ENCODE data around the gene TNS1.

Gene TNS1

DNA sequence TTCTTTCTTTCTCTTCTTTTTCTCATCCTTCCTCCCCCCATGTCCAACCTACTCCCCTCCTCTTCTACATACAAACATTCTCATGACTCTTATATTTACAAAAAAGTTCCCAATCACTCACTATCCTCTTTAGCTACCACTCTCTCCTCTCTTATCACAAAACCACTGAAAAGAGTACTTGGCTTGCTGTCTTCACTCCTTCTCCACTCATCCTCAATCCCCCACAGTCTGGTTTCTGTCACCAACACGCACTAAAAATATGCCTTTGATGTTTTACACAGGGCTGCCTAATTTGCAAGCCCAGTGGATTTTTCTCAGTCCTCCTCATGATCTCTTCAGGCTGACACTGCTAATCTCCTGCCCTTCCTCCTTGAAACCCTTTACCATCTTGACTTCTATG, 159.5 kb downstream of the TNS1 start:
- H3K36me3 Mint-ChIP-seq (ENCODE audit: low read depth): peaks cover 12% of the 10 kb centered on the region
- no peak overlapping the region for H3K4me3 Mint-ChIP-seq
- H3K27ac Mint-ChIP-seq: no peak overlapping the region
- peaks cover 18% of the 10 kb centered on the region for H3K4me1 Mint-ChIP-seq (ENCODE audit: low read depth)
- no peaks in the 10 kb centered on the region for H3K9me3 Mint-ChIP-seq
- peaks cover 6% of the 10 kb centered on the region for H3K27me3 Mint-ChIP-seq
- intact Hi-C loops (cut with micrococcal nuclease): loop anchor here (10.0 kb wide), 1 partner anchor 49 kb away; no protein-coding TSS in a partner anchor

DNA sequence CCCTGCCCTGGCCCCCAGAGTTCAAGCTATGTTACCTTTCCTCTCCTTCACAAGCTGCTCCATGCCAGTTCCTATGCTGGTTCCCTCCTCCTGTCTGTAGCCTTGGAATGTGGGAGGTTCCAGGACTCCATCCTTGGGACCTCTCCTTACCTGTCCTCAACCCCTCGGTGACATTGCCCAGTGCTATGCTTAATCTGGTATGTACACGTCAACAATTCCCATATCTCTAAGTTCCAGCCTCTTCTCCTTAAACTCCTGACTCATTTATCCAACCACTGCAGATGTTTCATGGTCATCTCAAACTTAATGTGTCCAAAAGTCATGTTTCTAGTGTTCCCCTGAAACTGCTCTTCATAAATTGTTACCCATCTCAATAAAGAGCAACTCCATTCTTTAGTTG, 160.8 kb downstream of the TNS1 start:
- no peak overlapping the region for H3K4me3 Mint-ChIP-seq
- H3K27ac Mint-ChIP-seq: no peak overlapping the region
- no peaks in the 10 kb centered on the region for H3K9me3 Mint-ChIP-seq
- peaks cover 12% of the 10 kb centered on the region for H3K4me1 Mint-ChIP-seq (ENCODE audit: low read depth)
- peaks cover 5% of the 10 kb centered on the region for H3K27me3 Mint-ChIP-seq
- H3K36me3 Mint-ChIP-seq (ENCODE audit: low read depth): no peaks in the 10 kb centered on the region
- intact Hi-C loops (cut with micrococcal nuclease): loop anchor here (10.0 kb wide), 1 partner anchor 47 kb away; no protein-coding TSS in a partner anchor

DNA sequence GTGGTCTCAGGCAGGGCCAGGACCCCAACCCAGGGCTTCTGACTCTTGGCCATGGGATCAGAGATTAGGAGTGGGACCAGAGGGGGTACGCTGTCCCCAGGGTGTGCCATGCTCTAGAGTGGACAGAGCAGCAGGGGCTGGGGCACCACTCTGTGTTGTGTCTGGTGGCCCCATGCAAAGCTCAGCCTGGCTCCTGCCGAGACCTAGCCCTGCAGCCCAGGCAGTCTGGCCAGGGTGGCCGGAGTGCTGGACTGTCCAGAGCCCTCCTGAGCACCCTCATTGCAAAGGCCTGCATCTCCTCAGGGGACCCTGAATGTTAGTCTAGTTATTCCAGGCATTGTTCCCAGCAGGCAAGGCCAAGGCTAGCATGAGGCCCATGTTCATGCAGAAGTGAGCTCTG, 162.3 kb downstream of the TNS1 start:
- Mint-ChIP-seq H3K4me3 (no peak overlapping the region), H3K9me3 (no peaks in the 10 kb centered on the region), H3K27me3 (peaks cover 5% of the 10 kb centered on the region), H3K4me1 (ENCODE audit: low read depth) (peaks cover 12% of the 10 kb centered on the region), H3K27ac (no peak overlapping the region), H3K36me3 (ENCODE audit: low read depth) (peaks cover 11% of the 10 kb centered on the region)
- intact Hi-C loops (cut with micrococcal nuclease): loop anchor here (10.0 kb wide), 1 partner anchor 46 kb away; no protein-coding TSS in a partner anchor

DNA sequence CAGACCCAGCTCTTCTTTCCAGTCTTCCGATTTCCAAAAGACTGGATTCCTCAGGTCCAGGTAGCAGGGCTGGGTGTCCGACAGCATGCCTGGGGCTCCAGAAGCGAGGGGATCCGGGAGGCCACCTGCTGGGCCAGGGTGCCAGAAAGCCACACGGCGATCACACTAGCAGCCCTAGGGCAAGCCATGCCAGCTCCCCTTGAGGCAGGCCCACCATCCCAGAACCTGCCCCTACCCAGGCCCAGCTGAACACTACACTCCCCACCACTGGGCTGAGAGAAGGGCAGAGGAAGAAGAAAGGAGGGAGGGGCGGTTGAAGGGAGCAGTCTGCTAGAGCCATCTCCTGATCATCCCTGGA, 163.1 kb downstream of the TNS1 start:
- Mint-ChIP-seq H3K4me1 (ENCODE audit: low read depth) (peaks cover 19% of the 10 kb centered on the region), H3K9me3 (no peaks in the 10 kb centered on the region), H3K27me3 (peaks cover 5% of the 10 kb centered on the region), H3K4me3 (no peak overlapping the region), H3K36me3 (ENCODE audit: low read depth) (peaks cover 17% of the 10 kb centered on the region), H3K27ac (no peak overlapping the region)
- intact Hi-C loops (cut with micrococcal nuclease): loop anchor here (10.0 kb wide), 1 partner anchor 45 kb away; no protein-coding TSS in a partner anchor

DNA sequence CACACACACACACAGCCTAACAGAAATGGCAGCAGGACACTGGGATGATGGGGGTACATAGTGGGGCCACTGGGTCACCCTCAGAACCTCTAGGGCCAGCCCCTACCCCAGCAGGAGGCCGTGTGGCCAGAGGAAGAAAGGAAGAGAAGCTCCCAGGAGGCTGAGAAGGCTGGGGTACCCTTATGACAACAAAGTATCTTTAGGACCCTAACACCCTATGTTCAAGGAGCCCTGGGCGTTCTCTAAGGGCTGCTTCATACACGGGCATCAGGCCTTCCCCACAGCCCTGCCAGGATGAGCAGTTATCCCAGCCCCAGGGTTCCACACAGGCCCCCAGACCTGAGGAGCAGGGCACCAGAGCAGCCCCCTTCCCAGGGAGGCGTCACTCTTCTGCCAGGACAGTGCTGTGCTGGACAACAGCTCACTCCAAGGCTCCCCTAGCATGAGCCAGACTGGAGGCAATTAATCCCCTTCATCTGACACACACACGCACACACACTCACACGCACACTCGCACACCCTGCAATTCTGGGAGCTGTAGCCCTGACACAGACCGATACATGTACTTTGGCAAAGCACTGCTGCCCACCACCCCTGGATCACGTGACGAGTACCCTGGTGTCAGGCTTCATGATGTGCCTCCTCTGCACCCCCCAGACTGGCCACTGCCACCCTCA, 163.6 kb downstream of the TNS1 start:
- Mint-ChIP-seq H3K9me3 (no peaks in the 10 kb centered on the region), H3K27ac (no peak overlapping the region), H3K4me1 (ENCODE audit: low read depth) (peaks cover 24% of the 10 kb centered on the region), H3K36me3 (ENCODE audit: low read depth) (peaks cover 22% of the 10 kb centered on the region), H3K27me3 (peaks cover 5% of the 10 kb centered on the region), H3K4me3 (no peak overlapping the region)
- intact Hi-C loops (cut with micrococcal nuclease): no loop called here

DNA sequence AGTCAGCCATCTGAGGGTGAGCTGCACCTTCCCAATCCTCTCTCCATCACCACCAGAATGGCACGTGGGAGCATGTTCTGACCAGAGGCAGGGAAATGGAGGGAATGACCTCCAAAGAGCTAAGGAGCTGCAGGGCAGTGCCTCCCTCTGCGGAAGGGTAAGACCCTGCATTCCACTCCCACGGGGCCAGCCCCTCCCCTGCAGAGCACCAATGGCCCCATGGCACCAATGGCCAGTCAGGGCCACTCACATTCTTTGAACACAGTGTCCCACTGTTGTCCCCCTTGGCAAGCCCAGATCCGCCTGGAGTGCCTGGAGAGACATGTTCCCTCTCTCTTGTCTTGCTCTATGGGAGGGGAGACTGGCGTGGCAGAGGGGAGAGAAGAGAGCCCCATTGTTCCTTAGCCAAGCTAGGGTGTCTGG, 164.4 kb downstream of the TNS1 start:
- H3K4me1 Mint-ChIP-seq (ENCODE audit: low read depth): peaks cover 28% of the 10 kb centered on the region
- no peak overlapping the region for H3K27ac Mint-ChIP-seq
- H3K27me3 Mint-ChIP-seq: peaks cover 5% of the 10 kb centered on the region
- intact Hi-C loops (cut with micrococcal nuclease): no loop called here
- peaks cover 25% of the 10 kb centered on the region for H3K36me3 Mint-ChIP-seq (ENCODE audit: low read depth)
- H3K4me3 Mint-ChIP-seq: no peak overlapping the region
- H3K9me3 Mint-ChIP-seq: no peaks in the 10 kb centered on the region

DNA sequence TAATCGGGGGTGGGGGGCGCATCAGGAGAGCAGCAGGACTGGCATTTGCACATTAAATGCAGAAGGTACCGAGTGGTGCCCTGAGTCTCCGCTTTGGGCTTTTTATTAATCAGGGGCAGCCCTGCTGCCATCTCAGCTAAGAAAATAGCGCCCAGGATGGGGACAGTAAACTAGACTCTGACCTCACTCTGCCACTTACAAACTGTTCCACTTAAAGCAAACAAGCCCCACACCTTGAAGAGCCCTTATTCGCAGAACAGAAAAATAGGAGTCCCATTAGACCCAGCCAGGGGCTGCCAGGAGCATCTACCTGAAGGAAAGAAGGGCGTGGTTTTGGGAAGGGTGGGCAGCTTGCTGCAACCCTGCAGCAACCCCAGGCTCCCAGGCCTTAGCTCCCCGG, 165.3 kb downstream of the TNS1 start:
- Mint-ChIP-seq H3K27me3 (peaks cover 5% of the 10 kb centered on the region), H3K4me3 (no peak overlapping the region), H3K9me3 (no peaks in the 10 kb centered on the region), H3K27ac (no peak overlapping the region), H3K36me3 (ENCODE audit: low read depth) (peaks cover 34% of the 10 kb centered on the region), H3K4me1 (ENCODE audit: low read depth) (peaks cover 28% of the 10 kb centered on the region)
- intact Hi-C loops (cut with micrococcal nuclease): no loop called here

DNA sequence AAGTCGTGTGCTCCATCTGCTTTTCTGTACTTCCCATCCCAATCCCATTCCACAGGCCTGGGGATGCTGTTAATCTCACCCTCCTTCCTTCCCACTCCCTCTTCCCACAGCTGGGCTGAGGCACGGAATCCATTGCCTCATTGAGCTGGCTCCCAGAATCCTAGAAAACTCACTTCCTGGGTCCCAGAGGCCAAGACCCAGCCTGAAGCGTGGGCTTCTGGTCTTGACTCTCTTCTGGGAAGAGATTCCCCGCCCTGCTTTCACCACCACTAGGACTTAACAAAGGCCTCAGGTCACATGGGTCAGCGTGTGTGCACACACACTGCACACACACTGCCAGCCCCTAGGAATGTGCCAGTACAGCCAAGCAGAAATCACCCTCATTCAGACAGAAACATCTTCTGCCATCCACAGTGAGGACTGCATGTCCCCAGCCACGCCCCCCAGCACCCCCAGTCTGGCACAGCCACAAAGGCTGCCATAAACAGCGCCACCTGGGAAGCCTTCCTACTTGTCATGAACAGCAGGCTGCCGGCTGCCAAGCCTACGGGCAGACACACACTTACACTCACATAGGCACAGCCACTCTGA, 165.8 kb downstream of the TNS1 start:
- Mint-ChIP-seq H3K27me3 (peaks cover 5% of the 10 kb centered on the region), H3K9me3 (no peaks in the 10 kb centered on the region), H3K4me3 (no peak overlapping the region), H3K36me3 (ENCODE audit: low read depth) (peaks cover 37% of the 10 kb centered on the region), H3K4me1 (ENCODE audit: low read depth) (peaks cover 28% of the 10 kb centered on the region), H3K27ac (peak overlapping the region; percentile 65)
- intact Hi-C loops (cut with micrococcal nuclease): no loop called here

DNA sequence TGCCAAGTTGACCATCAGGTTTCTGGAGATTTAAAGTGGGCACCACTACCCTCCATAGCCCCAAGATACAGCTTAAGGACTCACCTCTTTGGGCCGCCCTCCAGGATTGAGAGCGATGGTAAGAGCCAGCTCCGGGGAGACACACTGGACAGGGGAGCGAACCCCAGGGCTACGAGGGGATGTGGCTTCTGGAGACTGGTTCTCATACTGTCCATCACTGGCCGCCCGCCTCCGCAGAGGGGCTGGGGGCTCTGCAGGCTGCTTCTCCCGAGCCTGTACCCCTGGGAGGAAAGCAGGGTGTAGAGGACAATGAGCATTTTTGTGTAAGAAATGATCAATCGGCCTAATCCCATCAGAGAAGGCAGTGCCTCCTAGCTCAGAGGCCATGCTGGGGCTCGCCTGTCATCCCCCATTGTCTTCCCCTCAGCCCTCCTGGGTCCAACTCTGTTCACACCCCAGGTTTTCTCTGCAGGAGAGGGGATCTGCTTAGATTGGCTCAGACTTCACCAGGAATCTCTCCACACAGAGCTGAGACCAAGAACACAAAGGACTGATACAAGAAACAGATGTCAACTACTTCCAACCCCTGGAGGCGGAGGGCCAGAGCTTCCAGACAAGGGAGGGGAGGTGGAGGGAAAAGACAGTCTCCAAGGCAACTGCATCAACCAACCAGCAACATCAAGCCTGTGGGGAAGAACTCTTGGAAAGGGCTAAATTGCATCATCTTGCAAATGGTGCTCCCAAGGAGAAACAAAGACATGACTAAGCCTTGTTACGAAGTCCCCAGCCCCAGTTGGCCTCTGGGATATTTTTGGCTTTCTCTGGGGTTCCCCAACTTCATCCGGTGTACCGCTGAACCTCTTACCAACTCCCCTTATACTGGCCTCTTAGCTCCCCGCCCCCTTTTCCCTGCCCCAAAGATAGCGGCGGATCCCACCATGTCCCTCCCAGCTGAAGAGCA, 166.6 kb downstream of the TNS1 start:
- H3K27me3 Mint-ChIP-seq: peaks cover 6% of the 10 kb centered on the region
- no peaks in the 10 kb centered on the region for H3K9me3 Mint-ChIP-seq
- H3K27ac Mint-ChIP-seq: peak overlapping the region; percentile 65
- no peak overlapping the region for H3K4me3 Mint-ChIP-seq
- H3K4me1 Mint-ChIP-seq (ENCODE audit: low read depth): peaks cover 36% of the 10 kb centered on the region
- intact Hi-C loops (cut with micrococcal nuclease): no loop called here
- H3K36me3 Mint-ChIP-seq (ENCODE audit: low read depth): peaks cover 45% of the 10 kb centered on the region

DNA sequence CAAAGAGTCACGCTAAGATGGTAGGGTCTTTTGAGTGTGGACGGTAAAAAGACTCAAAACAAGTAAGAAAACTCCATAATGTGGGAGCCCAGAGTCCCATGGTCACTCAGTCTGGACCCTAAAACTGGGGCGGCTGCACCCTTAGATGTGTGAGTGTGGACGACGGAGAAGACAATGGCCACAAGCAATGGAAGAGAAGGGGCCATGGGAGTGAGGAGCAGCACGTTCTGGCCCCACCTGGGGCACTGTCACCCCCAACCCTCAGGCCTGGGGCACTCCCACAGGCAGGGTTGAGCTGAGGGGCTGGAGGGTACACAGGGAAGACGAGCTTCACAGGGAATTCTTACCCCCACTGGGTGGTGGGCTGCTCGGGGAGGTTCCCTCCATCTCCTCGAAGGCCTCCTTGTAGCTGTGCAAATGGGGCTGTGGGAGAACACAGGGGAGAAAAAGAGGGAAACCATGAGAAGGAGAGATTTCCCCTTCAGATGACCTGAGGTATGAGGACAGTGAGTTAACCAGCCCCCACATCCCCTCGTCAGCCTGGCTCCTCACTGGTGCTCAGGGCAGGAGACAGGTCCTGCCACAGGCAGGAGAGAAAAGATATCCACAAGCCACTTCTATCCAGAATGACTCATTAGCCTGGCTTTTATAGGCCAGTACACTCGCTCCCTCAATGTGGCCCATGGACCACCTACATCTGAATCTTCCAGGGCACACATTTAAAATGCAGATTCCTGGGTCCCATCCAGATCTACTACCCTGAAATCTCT, 167.9 kb downstream of the TNS1 start:
- intact Hi-C loops (cut with micrococcal nuclease): no loop called here
- Mint-ChIP-seq H3K36me3 (ENCODE audit: low read depth) (peaks cover 57% of the 10 kb centered on the region), H3K27me3 (peaks cover 6% of the 10 kb centered on the region)

DNA sequence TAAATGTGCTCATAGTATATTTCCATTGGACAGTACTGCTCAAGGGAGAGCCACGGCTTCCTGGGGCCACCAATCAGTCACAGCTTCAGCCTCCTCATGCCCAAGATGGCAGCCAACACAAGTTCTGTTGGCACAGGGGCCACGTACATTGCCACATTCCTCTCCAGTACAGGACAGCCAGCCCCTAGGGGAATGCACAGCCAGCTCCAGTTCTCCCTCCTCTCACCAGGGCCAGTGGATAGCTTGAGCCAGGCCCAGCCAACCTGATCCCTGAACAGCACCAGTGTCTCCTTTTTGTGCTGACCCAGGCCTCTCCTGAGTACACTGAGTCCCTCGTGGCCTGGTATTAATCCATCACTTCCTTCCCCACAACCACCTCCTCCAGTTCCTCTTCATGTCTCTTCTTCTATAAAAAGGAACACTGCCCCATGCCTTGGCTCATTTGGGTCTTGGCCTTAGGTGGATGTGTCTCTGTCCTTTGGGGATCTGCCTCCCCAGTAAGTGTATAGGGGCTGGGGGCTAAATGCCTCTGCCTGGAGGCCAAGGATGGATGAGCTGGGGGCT, 168.7 kb downstream of the TNS1 start:
- Mint-ChIP-seq H3K36me3 (ENCODE audit: low read depth) (peaks cover 65% of the 10 kb centered on the region), H3K27me3 (peaks cover 3% of the 10 kb centered on the region), H3K9me3 (no peaks in the 10 kb centered on the region), H3K4me1 (ENCODE audit: low read depth) (peaks cover 41% of the 10 kb centered on the region), H3K4me3 (no peak overlapping the region), H3K27ac (peak overlapping the region; percentile 29)
- intact Hi-C loops (cut with micrococcal nuclease): no loop called here

More for the DNA sequence above, 167.9 kb downstream of the TNS1 start:
- peak overlapping the region; percentile 29 for H3K27ac Mint-ChIP-seq
- no peaks in the 10 kb centered on the region for H3K9me3 Mint-ChIP-seq
- peaks cover 41% of the 10 kb centered on the region for H3K4me1 Mint-ChIP-seq (ENCODE audit: low read depth)
- no peak overlapping the region for H3K4me3 Mint-ChIP-seq

DNA sequence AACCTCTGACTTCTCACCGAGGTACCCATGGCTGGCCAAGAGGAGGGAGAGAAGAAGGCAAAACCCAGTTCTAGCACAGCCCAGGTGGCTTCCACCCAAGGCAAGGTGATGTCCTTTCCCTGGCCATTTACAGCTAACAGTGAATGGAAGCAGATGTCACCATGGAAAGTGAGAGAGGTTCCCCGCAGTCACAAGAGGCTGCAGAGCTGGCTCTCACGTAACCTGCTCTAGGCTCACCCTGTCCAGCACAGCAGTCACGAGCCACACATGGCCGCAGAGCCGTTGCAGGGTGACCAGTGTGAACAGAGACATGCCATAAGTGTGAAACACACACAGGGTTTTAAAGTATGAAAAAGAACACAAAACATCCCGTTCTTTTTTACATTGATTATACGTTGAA, 169.4 kb downstream of the TNS1 start:
- H3K9me3 Mint-ChIP-seq: no peaks in the 10 kb centered on the region
- peaks cover 70% of the 10 kb centered on the region for H3K36me3 Mint-ChIP-seq (ENCODE audit: low read depth)
- no peak overlapping the region for H3K4me3 Mint-ChIP-seq
- intact Hi-C loops (cut with micrococcal nuclease): no loop called here
- H3K27ac Mint-ChIP-seq: no peak overlapping the region
- H3K4me1 Mint-ChIP-seq (ENCODE audit: low read depth): peaks cover 44% of the 10 kb centered on the region
- H3K27me3 Mint-ChIP-seq: peaks cover 3% of the 10 kb centered on the region

DNA sequence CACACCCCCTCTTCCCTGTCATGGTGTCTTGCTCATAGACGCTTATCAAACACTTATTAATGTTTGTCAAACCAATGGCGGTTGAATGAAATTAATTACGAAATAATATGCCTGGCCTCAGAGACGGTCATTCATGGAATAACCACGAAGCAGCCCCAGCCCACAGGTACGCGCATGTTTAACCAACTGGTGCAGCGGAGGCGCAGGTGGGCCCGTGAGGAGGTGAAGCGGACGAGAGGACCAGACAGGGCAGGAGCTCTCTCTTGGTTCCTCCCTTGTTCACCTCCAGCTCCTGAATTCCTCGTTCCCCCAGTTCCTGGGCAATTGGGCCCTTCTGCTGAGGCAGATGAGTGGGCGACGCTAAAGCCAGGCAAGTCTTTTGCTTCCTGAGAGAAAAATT, 169.8 kb downstream of the TNS1 start:
- H3K27ac Mint-ChIP-seq: no peak overlapping the region
- intact Hi-C loops (cut with micrococcal nuclease): no loop called here

More for the DNA sequence above, 169.8 kb downstream of the TNS1 start:
- Mint-ChIP-seq H3K27me3 (peaks cover 3% of the 10 kb centered on the region), H3K4me3 (no peak overlapping the region), H3K4me1 (ENCODE audit: low read depth) (peaks cover 49% of the 10 kb centered on the region), H3K9me3 (no peaks in the 10 kb centered on the region), H3K36me3 (ENCODE audit: low read depth) (peaks cover 74% of the 10 kb centered on the region)

All from dendritic cell treated with granulocyte-macrophage colony-stimulating factor and Interleukin-4, amounts not matched to agents 40 ng/mL and 50 ng/mL, for 4 days (primary cell).